T-helper 2 cell treated with Interferon-gamma antibody and Interleukin-4, amounts not matched to agents 5 μg/mL and 100 μg/mL, for 36 hours (primary cell): ENCODE results near the gene OR6J1.
"Not testable (repeated sequence)": the region's sequence is repeated elsewhere in the genome, so short reads cannot be mapped to it uniquely, and the experiment has no call there.

Source experiments
- DNase-seq: peaks from one replicate; pipeline ENCODE4 v3.0.0; 2021; ENCODE audit warnings: low spot score
- H3K27ac Mint-ChIP-seq: one replicate; pipeline ENCODE4 v1.8.0; 2021; ENCODE audit warnings: mild to moderate bottlenecking, mixed read lengths
- H3K27me3 Mint-ChIP-seq: one replicate; pipeline ENCODE4 v1.8.0; 2021; ENCODE audit warnings: low read depth, mixed read lengths
- H3K36me3 Mint-ChIP-seq: one replicate; pipeline ENCODE4 v1.8.0; 2021; ENCODE audit warnings: low read depth, mixed read lengths
- H3K4me1 Mint-ChIP-seq: one replicate; pipeline ENCODE4 v1.8.0; 2021; ENCODE audit warnings: low read depth, mixed read lengths
- H3K4me3 Mint-ChIP-seq: one replicate; pipeline ENCODE4 v1.8.0; 2022; ENCODE audit warnings: mild to moderate bottlenecking, moderate library complexity, mixed read lengths
- H3K9me3 Mint-ChIP-seq: one replicate; pipeline ENCODE4 v1.8.0; 2021; ENCODE audit warnings: mixed read lengths

Gene OR6J1

DNA sequence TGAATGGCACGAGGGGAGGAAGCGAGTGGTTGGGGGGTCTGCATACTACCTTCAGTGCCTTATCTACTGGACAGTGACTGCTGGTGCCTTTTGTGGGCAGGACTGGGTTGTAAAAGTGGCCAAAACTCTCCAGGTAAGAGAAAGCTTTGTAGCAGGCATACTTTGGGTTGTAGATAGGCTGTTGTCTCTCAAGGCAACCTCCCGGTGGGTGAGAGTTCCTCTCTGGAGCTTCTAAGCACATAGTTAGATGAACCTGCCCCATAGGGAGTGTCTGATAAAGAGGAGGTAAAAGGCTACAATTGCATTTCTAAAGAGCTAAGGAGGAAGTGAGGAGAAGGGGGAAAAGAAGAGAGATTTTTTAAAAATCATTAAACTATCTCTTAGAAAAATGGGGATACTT lies 51.0 kb downstream of the OR6J1 start:
- peaks cover 22% of the 10 kb centered on the region for H3K4me1 Mint-ChIP-seq
- H3K27ac Mint-ChIP-seq = peak overlapping the region; percentile 47
- H3K36me3 Mint-ChIP-seq = peaks cover 3% of the 10 kb centered on the region
- no peak for DNase-seq
- H3K4me3 Mint-ChIP-seq = no peak overlapping the region
- H3K27me3 Mint-ChIP-seq = peaks cover 8% of the 10 kb centered on the region
- H3K9me3 Mint-ChIP-seq = no peaks in the 10 kb centered on the region

DNA sequence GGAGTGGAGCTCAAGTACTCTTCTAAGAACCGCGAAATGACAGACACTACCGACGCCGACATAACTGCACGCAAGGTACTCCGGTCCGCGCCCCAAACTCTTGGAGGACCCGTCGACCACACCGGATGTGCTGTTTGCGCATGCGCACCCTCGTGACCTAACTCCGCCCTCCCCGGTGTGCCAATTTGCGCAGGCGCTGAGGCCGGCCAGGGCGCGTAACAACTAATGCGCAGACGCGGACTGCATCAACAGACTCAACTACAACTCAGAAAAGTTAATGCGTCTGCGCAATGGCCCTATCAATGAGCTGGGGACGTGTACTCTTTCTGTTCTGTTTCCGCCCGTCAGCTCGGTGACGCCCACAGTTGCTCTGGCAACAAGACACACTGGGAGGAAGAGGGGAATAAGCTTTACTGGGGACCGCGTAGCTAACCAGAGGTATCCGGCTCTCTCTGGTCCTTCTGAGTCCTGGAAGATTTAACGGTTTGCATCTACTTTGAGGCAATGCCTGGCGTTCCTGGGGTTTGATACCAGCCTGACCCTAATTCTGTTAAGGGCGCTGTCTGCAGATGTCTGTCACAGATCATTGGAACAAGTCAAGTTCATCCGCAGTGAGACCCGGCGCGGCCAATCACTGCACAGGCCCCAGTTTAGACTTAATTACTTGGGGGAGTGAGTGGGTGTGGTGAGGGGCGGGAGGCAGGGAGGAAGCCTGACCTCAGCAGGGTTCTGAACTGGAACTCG lies 54.9 kb downstream of the OR6J1 start, which contains the start of gene DAD1:
Gene DAD1 (minus strand): TSS at position 129 of the 744 bp plus-strand sequence. CDS start 67 bp downstream, at position 62.
- H3K4me3 Mint-ChIP-seq = peak within 1 kb of the TSS; percentile 99
- no peaks in the 10 kb centered on the region for H3K9me3 Mint-ChIP-seq
- peak; percentile 100 for DNase-seq
- H3K27me3 Mint-ChIP-seq = peaks cover 5% of the 10 kb centered on the region
- H3K4me1 Mint-ChIP-seq = peaks cover 50% of the 10 kb centered on the region
- H3K36me3 Mint-ChIP-seq = peaks cover 28% of the 10 kb centered on the region
- peak within 1 kb of the TSS; percentile 100 for H3K27ac Mint-ChIP-seq

DNA sequence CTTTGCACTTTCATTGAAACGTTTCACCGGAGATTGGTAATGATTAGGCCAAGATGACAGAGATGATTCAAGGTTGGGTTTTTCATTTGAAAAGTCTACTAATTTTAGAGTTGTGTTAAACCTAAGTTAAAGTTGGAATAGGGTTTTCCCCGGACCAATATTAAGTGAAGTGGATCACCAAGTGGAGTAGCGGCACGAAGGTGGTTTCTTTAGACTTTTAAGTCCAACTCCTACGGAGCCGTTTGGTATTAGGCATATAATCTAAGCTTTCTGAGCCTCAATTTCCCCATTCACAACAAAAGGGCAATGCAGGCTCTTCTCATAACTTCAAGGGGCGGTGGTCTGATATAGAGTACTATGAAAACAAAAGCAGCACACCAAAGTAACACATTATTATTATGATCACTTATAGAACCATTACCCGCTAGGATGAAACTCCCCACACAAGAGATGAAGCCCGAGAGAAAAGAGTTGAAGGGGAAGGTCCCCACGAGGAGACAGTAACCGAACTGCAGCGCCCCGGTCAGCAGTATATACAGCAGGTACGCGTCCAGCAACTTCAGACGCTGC lies 55.5 kb downstream of the OR6J1 start:
- no peak for DNase-seq
- Mint-ChIP-seq H3K4me1 (peaks cover 53% of the 10 kb centered on the region), H3K27ac (peak overlapping the region; percentile 100)

DNA sequence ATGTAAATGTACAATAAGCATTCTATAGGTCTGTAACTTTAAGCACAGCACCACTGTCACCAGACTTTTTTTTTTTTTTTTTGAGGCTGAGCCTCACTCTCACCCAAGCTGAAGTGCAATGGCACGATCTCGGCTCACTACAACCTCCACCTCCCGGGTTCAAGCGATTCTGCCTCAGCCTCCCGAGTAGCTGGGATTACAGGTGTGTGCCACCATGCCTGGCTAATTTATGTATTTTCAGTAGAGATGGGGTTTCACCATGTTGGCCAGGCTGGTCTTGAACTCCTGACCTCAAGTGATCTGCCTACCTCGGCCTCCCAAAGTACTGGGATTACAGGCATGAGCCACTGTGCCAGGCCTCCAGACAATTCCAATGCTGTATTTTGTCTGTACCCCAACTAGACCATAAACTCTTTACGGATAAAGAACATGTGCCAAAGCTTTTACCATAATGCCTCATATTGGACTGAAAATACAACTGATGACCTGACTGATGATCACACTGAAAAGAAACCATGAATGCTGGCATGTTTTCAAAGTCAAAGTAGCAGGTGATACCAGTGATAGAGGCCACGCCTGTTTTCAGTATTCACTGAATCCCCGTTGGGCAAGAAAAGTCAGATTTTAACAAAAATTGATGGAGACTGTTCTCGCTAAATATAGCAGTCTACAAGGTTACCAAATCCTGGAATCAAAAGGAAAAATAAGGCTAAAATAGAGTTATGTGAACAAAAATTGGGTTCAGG lies 56.3 kb downstream of the OR6J1 start:
- H3K27ac Mint-ChIP-seq = peak overlapping the region; percentile 100
- not testable (repeated sequence) for H3K27me3 Mint-ChIP-seq, H3K9me3 Mint-ChIP-seq, DNase-seq
- peak overlapping the region; percentile 99 for H3K4me3 Mint-ChIP-seq
- H3K36me3 Mint-ChIP-seq = peaks cover 34% of the 10 kb centered on the region
- peaks cover 58% of the 10 kb centered on the region for H3K4me1 Mint-ChIP-seq

More for the DNA sequence above, 55.5 kb downstream of the OR6J1 start:
- H3K27me3 Mint-ChIP-seq = peaks cover 5% of the 10 kb centered on the region
- H3K9me3 Mint-ChIP-seq = no peaks in the 10 kb centered on the region
- peaks cover 29% of the 10 kb centered on the region for H3K36me3 Mint-ChIP-seq
- H3K4me3 Mint-ChIP-seq = peak overlapping the region; percentile 99

DNA sequence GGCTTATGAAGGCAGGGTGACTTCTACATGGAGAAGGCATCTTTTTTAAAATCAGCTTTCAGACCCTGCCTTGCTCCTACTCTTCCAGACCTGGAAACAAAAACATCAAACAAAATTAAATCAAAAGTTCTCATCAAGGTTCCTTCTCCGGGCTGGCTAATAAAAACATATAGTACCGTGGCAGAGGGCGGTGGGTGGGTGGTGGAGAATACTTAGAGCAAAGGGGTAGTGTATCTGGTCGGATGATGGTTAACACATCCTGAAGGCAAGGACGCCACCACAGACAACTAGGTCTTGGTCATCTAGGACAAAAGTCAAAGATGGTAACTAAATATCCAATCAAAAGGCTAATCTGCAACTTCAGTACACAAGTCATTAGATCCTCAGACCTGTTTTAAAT lies 56.9 kb downstream of the OR6J1 start:
- peak overlapping the region; percentile 99 for H3K4me3 Mint-ChIP-seq
- peaks cover 3% of the 10 kb centered on the region for H3K27me3 Mint-ChIP-seq
- peak overlapping the region; percentile 100 for H3K27ac Mint-ChIP-seq
- peaks cover 34% of the 10 kb centered on the region for H3K36me3 Mint-ChIP-seq
- peaks cover 64% of the 10 kb centered on the region for H3K4me1 Mint-ChIP-seq
- no peak for DNase-seq
- H3K9me3 Mint-ChIP-seq = no peaks in the 10 kb centered on the region

DNA sequence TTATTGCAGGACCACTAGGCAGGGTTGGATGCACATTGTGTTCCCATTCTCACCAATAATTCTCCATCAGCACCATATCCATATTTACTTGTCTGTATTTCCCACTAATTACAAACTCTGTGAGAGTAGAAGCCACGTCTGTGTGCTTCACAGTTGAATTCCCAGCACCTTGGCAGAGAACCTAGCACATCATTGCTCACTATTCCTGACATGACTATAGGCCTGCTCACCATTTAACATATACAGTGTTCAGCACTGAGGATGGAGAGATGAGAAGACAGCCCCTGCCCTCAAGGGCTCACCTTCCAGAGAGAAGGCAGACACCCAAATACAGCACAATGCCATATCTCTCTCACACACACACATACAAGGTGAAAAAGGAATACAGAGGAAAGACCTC lies 60.2 kb downstream of the OR6J1 start:
- Mint-ChIP-seq H3K27ac (peak overlapping the region; percentile 79), H3K4me1 (peaks cover 62% of the 10 kb centered on the region), H3K27me3 (peaks cover under 1% of the 10 kb centered on the region), H3K4me3 (peak overlapping the region; percentile 23), H3K36me3 (peaks cover 44% of the 10 kb centered on the region), H3K9me3 (no peaks in the 10 kb centered on the region)
- DNase-seq = no peak
